Muscle of leg (tissue), 11 donors: ENCODE results near the gene INSM1. TPM values are rescaled to one million over a fixed set of nuclear protein-coding genes. Genes with fewer than 3 reads are reported as not detected.
"Not testable (repeated sequence)": the region's sequence is repeated elsewhere in the genome, so short reads cannot be mapped to it uniquely, and the experiment has no call there.

Experiments
- DNase-seq: peaks from one replicate; pipeline ENCODE4 v3.0.0; 2013
- H3K27ac ChIP-seq: one replicate; pipeline ENCODE4 v1.5.1; 2013; ENCODE audit warnings: mild to moderate bottlenecking, low read length, control low read depth
- H3K27me3 ChIP-seq: one replicate; pipeline ENCODE4 v1.6.1; 2013; ENCODE audit warnings: low read length; ENCODE audit not compliant: control insufficient read depth, insufficient read depth
- H3K36me3 ChIP-seq: one replicate; pipeline ENCODE4 v1.6.1; 2013; ENCODE audit warnings: low read length; ENCODE audit not compliant: control insufficient read depth, insufficient read depth
- H3K4me1 ChIP-seq: one replicate; pipeline ENCODE4 v1.6.1; 2013; ENCODE audit warnings: low read length; ENCODE audit not compliant: control insufficient read depth, insufficient read depth
- H3K4me3 ChIP-seq: one replicate; pipeline ENCODE4 v1.5.1; 2013; ENCODE audit warnings: low read length, control low read depth
- H3K9me3 ChIP-seq: replicated peaks from 2 replicates; pipeline ENCODE4 v1.6.1; 2013; ENCODE audit warnings: low read depth, low read length; ENCODE audit not compliant: control insufficient read depth
- WGBS: methylation state at CpG from one replicate; pipeline ENCODE4 v1.1.5; 2013; ENCODE audit warnings: missing lambda C conversion rate; ENCODE audit not compliant: insufficient coverage; 5-methylcytosine and 5-hydroxymethylcytosine counted together
- polyA plus RNA-seq, 8 donors: library from polyadenylated mRNA; unstranded; fragments of 120-200 nt; gene quantifications; one replicate each; pipeline versions ENCODE4 v1.2.1 to v1.2.3, GENCODE V29; 2013; ENCODE audit warnings: inconsistent platforms in 1 of 8, low replicate concordance in 1 of 8; ENCODE audit not compliant: insufficient read length in 8 of 8, insufficient read depth in 1 of 8
- total RNA-seq: library from RNA; stranded (reverse); fragments of 120-200 nt; gene quantifications from one replicate; pipeline ENCODE4 v1.2.4, GENCODE V29; 2013

INSM1 gene
- total and polyA plus RNA-seq, 9 donors = 0.04 to 0.48 (median 0.16) TPM

DNA sequence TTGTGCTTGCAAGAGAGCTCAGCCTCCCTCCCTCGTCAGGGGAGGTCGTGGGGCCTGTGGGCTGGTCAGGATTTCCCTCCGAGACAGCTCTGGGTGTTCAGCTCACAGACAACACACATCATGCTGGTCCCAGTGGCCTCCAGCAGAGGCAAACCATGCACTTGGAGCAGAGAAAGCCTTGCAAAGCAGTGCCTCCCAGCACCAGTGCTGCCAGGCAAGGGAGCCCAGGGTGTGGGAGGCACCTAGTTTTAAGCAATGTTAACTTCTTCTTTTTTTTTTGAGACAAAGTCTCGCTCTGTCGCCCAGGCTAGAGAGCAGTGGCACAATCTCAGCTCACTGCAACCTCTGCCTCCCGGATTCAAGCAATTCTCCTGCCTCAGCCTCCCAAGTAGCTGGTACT is 34.0 kb upstream of the INSM1 start:
- WGBS = 68% methylated on average over 6 of the region's 6 CpGs
- Histone ChIP-seq H3K9me3 (no peaks in the 10 kb centered on the region), H3K4me3 (no peak overlapping the region), H3K27ac (no peak overlapping the region), H3K27me3 (no peaks in the 10 kb centered on the region), H3K4me1 (peaks cover 5% of the 10 kb centered on the region), H3K36me3 (no peaks in the 10 kb centered on the region)
- no peak for DNase-seq

DNA sequence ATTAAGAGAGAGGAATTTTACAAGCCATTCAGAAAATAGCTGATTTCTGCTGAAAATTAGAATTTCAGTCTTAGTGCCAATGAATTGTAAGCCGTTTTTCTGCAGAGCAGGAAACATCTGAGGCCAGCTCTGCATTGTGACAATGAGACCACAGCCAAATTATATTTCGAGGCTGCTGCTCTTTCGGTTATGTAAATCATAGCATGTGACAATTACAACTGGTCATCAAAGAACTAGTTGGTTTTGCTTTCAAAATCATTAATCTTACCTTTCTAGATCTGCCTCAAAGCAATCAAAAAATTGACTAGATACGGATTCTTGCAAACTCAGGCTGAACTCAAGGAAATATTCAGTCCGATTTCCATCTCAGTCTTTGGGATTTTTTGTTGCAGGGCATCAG is 33.4 kb upstream of the INSM1 start:
- DNase-seq = peak; percentile 8
- H3K9me3 ChIP-seq = no peaks in the 10 kb centered on the region
- no peak overlapping the region for H3K4me3 ChIP-seq
- 70% methylated on average over 4 of the region's 5 CpGs for WGBS
- no peaks in the 10 kb centered on the region for H3K36me3 ChIP-seq
- peaks cover under 1% of the 10 kb centered on the region for H3K4me1 ChIP-seq
- no peaks in the 10 kb centered on the region for H3K27me3 ChIP-seq
- H3K27ac ChIP-seq = no peak overlapping the region

DNA sequence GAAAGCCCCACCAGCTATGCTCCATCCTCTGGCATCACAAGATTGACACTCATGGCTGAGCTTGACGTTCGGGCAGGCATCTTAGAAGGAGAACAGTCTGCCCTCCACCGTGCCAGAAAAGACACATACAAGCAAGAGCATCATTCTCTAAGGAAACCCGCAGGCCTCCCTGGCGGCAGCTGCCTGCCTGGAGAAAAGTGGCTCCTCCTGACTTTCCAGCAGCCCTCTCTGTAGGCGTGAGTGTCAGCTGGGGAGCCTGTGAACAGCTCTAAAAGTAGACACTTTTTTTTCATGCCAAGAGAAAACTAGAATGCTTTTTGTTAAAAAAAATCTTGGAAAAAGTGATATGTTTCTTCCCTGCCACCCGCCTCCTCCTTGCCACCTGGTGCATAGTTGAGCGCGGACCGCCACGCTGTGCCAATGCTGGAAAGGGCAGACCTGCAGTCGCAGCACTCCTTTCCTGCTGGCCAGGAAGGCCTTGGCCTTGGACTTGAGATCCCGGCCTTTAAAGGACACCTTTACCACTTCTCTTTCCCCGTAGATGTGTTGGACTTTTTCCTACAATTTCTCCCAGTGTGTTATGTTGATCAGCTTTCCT is 29.7 kb upstream of the INSM1 start:
- Histone ChIP-seq H3K36me3 (no peaks in the 10 kb centered on the region), H3K9me3 (no peaks in the 10 kb centered on the region), H3K27me3 (no peaks in the 10 kb centered on the region), H3K27ac (no peak overlapping the region), H3K4me3 (no peak overlapping the region), H3K4me1 (no peaks in the 10 kb centered on the region)
- WGBS = 91% methylated on average over 9 of the region's 14 CpGs
- DNase-seq = no peak

DNA sequence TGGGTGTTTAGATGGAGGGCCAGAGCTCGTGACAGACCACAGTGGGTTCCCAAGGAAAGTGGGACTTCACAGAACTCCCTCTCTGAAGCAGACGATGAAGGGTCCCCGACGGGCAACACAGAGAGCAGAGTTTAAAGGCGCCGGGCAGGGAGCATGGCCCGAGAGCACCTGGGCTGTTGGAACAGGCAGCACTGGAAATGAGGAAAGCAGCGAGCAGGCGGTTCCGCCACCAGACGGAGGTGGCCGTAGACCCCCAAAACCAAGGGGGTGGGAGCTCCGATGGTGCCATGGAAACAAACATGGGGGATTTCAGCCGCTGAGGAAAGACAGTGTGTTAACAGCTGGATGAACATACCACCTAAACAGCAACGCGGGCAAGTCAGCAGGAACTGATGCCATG is 27.5 kb upstream of the INSM1 start:
- Histone ChIP-seq H3K27ac (no peak overlapping the region), H3K36me3 (no peaks in the 10 kb centered on the region), H3K4me3 (no peak overlapping the region), H3K27me3 (no peaks in the 10 kb centered on the region), H3K4me1 (no peaks in the 10 kb centered on the region), H3K9me3 (no peaks in the 10 kb centered on the region)
- DNase-seq = no peak
- WGBS = 89% methylated on average over 15 of the region's 16 CpGs

DNA sequence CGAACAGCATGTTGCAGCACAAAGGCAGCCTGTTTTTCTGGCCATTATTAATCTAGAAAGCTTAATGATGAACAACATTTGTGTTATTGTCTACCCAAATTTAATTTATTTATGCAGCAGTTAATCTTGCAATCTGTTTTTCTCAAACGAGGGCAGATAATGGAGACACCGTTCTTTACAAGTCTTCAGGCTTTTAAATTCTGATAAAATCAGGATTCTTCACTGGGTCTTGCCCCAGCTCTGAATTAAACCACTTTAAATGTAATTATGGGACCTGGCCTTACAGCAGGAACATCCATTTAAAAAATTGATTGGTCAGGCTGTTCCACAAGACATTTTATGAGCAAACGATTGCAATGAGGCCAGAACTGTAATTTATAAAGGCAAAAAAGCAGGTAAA is 26.5 kb upstream of the INSM1 start:
- H3K36me3 ChIP-seq = no peaks in the 10 kb centered on the region
- DNase-seq = no peak
- no peaks in the 10 kb centered on the region for H3K9me3 ChIP-seq
- no peak overlapping the region for H3K4me3 ChIP-seq
- no peaks in the 10 kb centered on the region for H3K4me1 ChIP-seq
- no peak overlapping the region for H3K27ac ChIP-seq
- H3K27me3 ChIP-seq = no peaks in the 10 kb centered on the region
- no CpG with 5 or more reads among the region's 4 CpGs for WGBS

DNA sequence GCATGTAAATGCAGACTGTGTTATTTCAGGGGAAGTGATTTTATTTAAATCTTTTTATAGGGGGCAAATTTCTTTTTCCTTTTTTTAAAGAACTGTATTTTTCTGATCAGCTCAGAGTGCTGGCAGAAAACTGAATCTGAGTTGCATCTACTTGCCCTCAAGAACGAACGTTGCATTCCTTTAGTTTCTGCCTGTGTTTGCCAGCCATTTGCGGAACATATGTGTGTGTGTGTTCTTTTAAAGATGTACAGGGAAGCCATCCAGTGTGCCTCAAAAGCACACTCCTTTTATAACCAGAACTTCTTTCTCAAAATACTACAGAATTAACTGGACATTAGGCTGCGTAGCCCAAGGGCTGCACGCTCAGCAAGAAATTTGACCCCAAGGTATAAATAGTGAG is 25.8 kb upstream of the INSM1 start:
- Histone ChIP-seq H3K4me3 (no peak overlapping the region), H3K27me3 (no peaks in the 10 kb centered on the region), H3K27ac (no peak overlapping the region), H3K36me3 (no peaks in the 10 kb centered on the region), H3K9me3 (no peaks in the 10 kb centered on the region), H3K4me1 (no peaks in the 10 kb centered on the region)
- DNase-seq = no peak
- no CpG with 5 or more reads among the region's 5 CpGs for WGBS

DNA sequence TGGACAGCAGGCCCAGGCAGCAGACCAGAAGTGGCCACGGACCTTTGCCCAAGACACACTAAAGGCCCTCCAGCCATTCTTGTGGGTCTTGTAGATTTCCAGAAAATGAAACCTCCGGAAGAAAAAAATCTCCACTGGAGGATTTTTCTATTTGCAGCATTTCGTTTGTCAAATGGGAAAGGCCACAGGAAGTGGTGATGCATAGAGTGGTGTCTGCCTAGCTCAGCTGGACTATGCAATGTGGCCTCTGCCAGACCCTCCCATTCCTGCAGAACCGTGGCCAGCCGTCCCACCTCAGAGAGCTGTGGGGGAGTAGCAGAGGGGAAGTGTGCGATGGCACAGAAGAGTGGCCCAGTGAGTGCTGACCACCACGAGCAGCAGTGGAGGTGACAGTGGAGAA is 24.0 kb upstream of the INSM1 start:
- H3K4me1 ChIP-seq = no peaks in the 10 kb centered on the region
- no peaks in the 10 kb centered on the region for H3K27me3 ChIP-seq
- 79% methylated on average over 2 of the region's 7 CpGs for WGBS
- no peak for DNase-seq
- H3K36me3 ChIP-seq = no peaks in the 10 kb centered on the region
- no peak overlapping the region for H3K27ac ChIP-seq
- H3K4me3 ChIP-seq = no peak overlapping the region
- H3K9me3 ChIP-seq = peaks cover 4% of the 10 kb centered on the region

DNA sequence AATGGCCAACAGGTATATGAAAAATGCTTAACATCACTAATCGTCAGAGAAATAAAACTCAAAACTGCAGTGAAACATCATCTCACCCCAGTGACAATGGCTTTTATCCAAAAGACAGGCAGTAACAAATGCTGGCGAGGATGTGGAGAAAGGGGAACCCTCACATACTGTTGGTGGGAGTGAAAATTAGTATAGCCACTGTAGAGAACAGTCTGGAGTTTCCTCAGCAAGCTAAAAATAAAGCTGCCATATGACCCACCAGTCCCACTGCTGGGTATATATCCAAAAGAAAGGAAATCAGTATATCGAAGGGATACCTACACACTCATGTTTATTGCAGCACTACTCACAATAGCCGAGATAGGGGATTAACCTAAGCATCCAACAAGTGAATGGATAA is 23.4 kb upstream of the INSM1 start:
- Histone ChIP-seq H3K4me3 (no peak overlapping the region), H3K9me3 (peaks cover 4% of the 10 kb centered on the region), H3K27ac (no peak overlapping the region), H3K4me1 (no peaks in the 10 kb centered on the region), H3K27me3 (no peaks in the 10 kb centered on the region), H3K36me3 (no peaks in the 10 kb centered on the region)
- DNase-seq = no peak
- no CpG with 5 or more reads among the region's 4 CpGs for WGBS

DNA sequence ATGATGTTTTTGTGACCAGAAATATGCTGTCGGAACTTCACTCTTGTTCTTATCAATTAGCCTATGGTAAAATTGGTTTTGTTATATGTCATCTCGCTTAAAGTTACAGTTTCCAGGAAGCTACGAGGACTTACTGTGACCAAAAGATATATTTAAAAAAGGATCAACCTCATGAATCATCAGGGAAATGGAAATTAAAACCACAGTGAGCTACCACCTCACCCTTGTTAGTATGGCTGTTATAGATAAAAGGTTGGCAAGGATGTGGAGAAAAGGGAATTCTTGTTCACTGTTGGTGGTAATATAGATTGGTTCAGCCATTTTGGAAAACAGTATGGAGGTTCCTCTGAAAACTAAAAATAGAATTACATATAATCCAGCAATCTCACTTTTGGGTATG is 14.3 kb upstream of the INSM1 start:
- H3K4me3 ChIP-seq = no peak overlapping the region
- WGBS = no CpG with 5 or more reads among the region's 3 CpGs

DNA sequence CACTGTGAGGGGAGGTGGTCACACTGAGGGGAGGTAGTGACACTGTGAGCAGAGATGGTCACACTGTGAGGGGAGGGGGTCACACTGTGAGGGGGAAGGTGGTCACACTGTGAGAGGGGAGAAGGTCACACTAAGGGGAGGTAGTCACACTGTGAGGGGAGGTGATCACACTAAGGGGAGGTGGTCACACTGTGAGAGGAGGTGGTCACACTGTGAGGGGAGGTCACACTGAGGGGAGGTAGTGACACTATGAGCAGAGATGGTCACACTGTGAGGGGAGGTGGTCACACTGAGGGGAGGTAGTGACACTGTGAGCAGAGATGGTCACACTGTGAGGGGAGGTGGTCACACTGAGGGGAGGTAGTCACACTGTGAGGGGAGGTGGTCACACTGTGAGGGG is 12.4 kb upstream of the INSM1 start:
- not testable (repeated sequence) for H3K27me3 ChIP-seq, H3K36me3 ChIP-seq, H3K9me3 ChIP-seq, H3K4me3 ChIP-seq, H3K4me1 ChIP-seq, DNase-seq, H3K27ac ChIP-seq

More for the DNA sequence above, 14.3 kb upstream of the INSM1 start:
- Histone ChIP-seq H3K27me3 (no peaks in the 10 kb centered on the region), H3K4me1 (no peaks in the 10 kb centered on the region), H3K36me3 (no peaks in the 10 kb centered on the region), H3K9me3 (peaks cover 6% of the 10 kb centered on the region), H3K27ac (no peak overlapping the region)
- no peak for DNase-seq

DNA sequence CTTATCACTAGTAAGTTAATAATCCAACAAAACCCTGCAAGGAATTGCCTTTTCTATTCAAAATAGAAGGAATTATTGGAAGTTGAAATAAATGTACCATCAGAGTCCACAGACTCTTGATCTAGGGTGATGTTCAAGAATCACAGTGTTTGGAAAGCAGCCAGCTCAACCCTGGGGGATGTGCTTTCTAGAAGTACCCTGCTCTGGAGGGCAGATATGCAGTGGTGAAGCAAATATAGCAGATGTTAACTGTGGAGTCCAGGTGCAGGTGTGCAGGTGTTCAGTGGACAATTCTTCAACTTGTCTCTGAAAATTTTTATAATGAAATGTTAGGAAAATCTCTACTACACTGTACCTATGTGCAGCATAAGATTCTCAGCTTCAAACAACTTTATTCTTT is 9.1 kb upstream of the INSM1 start:
- Histone ChIP-seq H3K27me3 (peaks cover 31% of the 10 kb centered on the region), H3K36me3 (no peaks in the 10 kb centered on the region), H3K4me1 (peaks cover 6% of the 10 kb centered on the region), H3K4me3 (no peak overlapping the region), H3K9me3 (peaks cover 6% of the 10 kb centered on the region), H3K27ac (no peak overlapping the region)
- DNase-seq = no peak
